Measurements from ENCODE around the gene C1QTNF9.

DNA sequence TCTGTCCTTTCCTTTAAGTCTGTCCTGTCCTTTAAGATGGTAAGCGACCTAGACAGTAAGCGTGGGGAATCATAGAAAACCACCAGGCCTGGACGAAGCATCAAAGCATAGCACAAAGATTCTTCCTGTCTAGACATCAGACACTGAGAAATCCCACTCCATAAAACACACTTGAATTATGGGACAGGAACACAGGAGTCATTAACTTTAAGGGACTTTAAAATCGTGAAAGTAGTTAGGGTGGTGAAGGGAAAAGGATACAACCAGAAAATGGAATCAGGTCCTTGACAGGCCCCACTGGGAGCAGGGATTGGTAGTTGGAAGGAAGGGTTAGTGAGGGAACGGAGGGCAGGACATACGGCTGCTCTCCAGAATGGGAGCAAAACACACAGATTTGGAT, 31.6 kb upstream of the C1QTNF9 start:
- TF ChIP-seq POLR2A (IDR thresholded peaks at IDR 0.05; ENCODE audit: borderline replicate concordance, extremely low read depth, insufficient read depth, insufficient read length), result no peak
- TF ChIP-seq, protein P1, sequence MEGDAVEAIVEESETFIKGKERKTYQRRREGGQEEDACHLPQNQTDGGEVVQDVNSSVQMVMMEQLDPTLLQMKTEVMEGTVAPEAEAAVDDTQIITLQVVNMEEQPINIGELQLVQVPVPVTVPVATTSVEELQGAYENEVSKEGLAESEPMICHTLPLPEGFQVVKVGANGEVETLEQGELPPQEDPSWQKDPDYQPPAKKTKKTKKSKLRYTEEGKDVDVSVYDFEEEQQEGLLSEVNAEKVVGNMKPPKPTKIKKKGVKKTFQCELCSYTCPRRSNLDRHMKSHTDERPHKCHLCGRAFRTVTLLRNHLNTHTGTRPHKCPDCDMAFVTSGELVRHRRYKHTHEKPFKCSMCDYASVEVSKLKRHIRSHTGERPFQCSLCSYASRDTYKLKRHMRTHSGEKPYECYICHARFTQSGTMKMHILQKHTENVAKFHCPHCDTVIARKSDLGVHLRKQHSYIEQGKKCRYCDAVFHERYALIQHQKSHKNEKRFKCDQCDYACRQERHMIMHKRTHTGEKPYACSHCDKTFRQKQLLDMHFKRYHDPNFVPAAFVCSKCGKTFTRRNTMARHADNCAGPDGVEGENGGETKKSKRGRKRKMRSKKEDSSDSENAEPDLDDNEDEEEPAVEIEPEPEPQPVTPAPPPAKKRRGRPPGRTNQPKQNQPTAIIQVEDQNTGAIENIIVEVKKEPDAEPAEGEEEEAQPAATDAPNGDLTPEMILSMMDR (IDR thresholded peaks at IDR 0.05 in 2 of 3, conservative IDR thresholded peaks at IDR 0.05 in 1 of 3; ENCODE audit: borderline replicate concordance in 1 of 3, insufficient read depth in 1 of 3, low read depth in 2 of 3, low read length in 2 of 3), result no peak
- TF ChIP-seq RAD21 (IDR thresholded peaks at IDR 0.05; ENCODE audit: low read depth), result no peak
- TF ChIP-seq POLR2AphosphoS5 (IDR thresholded peaks at IDR 0.05; ENCODE audit: low read depth, low read length), result no peak
- no peak for TF ChIP-seq FOSL1 (IDR thresholded peaks at IDR 0.05; ENCODE audit: low read depth)
- no peak for TF ChIP-seq EZH2 (IDR thresholded peaks at IDR 0.05)
- no peak for TF ChIP-seq ZNF274 (IDR thresholded peaks at IDR 0.05; ENCODE audit: low read depth, low read length)
- TF ChIP-seq, protein P2, sequence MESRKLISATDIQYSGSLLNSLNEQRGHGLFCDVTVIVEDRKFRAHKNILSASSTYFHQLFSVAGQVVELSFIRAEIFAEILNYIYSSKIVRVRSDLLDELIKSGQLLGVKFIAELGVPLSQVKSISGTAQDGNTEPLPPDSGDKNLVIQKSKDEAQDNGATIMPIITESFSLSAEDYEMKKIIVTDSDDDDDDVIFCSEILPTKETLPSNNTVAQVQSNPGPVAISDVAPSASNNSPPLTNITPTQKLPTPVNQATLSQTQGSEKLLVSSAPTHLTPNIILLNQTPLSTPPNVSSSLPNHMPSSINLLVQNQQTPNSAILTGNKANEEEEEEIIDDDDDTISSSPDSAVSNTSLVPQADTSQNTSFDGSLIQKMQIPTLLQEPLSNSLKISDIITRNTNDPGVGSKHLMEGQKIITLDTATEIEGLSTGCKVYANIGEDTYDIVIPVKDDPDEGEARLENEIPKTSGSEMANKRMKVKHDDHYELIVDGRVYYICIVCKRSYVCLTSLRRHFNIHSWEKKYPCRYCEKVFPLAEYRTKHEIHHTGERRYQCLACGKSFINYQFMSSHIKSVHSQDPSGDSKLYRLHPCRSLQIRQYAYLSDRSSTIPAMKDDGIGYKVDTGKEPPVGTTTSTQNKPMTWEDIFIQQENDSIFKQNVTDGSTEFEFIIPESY (IDR thresholded peaks at IDR 0.05; ENCODE audit: extremely low read depth, insufficient replicate concordance, low read length), result no peak

Data from HCT116 (cell line).